GM12873 (cell line): Measurements from ENCODE around the gene PSKH1.
A peak's percentile ranks its signal among the peaks of the same experiment; 100 is the strongest.

ENCODE experiments used
- CTCF ChIP-seq: IDR thresholded peaks from 2 replicates; pipeline ENCODE4 v1.5.1; 2012; ENCODE audit warnings: low read depth, mild to moderate bottlenecking, moderate library complexity, low read length, control low read depth; ENCODE audit not compliant: insufficient read depth; ENCODE audit errors: missing control alignments

Gene PSKH1

GRCh38 chr16:67924140-67924906, 31.3 kb downstream of the PSKH1 start:
- TF ChIP-seq CTCF, result no peak

- TF ChIP-seq CTCF, result peak; percentile 21
Measured at GRCh38 chr16:67926181-67926750, 33.2 kb downstream of the PSKH1 start.

- no peak for TF ChIP-seq CTCF
Measured at GRCh38 chr16:67927131-67927941, 34.3 kb downstream of the PSKH1 start.

GRCh38 chr16:67928147-67928546, 35.1 kb downstream of the PSKH1 start:
- TF ChIP-seq CTCF, result no peak

GRCh38 chr16:67928561-67929364, 35.7 kb downstream of the PSKH1 start:
- TF ChIP-seq CTCF, result peak; percentile 98

GRCh38 chr16:67930191-67930590, 37.1 kb downstream of the PSKH1 start:
- no peak for TF ChIP-seq CTCF

- no peak for TF ChIP-seq CTCF
Measured at GRCh38 chr16:67930678-67931211, 37.7 kb downstream of the PSKH1 start.
